Suppressor macrophage (primary cell): ENCODE results near the gene SCTR.

Experiments
- DNase-seq, 4 experiments: peaks; one replicate each; pipeline ENCODE4 v3.0.0-alpha.2; 2020 to 2022

SCTR gene

DNA sequence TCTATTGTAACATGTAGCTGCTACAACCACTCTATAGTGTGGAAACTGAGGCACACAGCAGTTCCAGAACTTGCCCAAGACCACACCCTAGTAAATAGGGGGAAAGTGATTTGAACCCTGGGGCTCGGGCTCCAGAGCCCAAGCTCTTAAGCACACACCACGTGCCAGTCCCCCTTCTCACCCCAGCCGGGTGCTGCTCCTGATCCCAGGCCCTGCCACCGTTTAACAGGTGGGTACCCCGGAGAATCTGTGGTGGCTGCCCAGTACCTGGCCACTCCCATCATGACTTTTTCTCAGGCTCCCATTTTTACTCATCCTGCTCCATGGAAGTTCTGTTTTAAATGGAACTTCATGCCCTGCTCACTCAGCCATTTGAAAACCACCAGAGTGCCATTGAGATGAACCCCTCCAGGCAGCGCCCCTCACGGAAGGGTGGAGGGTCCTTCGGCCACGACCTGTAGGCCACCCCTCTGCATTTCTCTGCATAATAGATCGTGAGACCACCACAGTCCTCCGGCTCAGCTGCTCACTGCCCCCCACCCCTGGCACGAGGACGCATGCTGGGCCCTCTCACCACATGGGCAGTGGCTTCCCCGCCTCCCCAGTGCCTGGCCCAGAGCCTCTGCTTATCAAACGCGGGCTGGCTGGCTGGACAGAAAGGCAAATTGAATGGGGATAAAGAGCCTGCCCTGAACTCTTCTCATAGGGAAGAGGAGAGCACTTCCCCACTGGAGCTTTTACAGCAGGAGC is 50.5 kb downstream of the SCTR start:
- DNase-seq: no peak

DNA sequence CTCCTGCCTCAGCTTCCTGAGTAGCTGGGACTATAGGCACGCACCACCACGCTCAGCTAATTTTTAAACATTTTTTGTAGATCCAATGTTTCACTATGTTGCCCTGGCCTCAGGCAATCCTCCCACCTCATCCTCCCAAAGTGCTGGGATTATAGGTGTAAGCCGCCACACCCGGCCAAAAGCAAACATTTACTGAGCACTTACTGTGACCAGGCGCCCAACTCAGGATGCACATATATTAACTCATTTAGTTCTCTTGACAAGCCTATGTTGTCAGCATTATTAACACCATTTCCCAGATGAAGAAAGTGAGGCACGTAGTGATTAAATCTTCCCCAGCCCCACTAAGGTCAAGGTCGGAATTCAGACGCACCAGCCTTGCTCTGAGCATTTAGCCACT is 51.5 kb downstream of the SCTR start:
- DNase-seq: no peak

DNA sequence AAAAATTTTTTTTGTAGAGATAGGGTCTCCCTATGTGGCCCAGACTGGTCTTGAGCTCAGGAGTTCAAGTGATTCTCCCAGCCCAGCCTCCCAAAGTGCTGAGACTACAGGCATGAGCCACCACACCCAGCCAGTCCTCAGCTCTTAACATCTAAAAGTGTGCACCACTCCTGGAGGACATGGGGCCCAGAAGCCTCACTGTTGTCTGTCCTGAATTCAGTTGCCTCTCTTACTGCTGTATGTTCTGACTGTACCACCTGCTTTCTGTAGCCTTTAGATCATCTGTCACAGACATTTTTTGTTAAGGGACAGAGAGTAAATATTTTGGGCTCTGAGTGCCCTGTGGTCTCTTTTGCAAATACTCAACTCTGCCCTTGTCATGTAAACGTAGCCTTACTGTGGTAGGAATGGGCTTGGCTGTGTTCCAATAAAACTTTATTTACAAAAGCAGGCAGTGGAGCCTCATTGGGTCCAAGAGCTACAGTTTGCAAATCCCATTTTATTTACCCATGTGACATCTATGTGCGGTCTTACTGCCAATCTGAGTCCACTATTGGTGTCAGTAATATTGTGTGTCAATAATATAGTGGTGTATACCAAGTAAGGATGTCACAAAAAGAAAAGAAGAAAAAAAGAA is 54.5 kb downstream of the SCTR start:
- DNase-seq: no peak

DNA sequence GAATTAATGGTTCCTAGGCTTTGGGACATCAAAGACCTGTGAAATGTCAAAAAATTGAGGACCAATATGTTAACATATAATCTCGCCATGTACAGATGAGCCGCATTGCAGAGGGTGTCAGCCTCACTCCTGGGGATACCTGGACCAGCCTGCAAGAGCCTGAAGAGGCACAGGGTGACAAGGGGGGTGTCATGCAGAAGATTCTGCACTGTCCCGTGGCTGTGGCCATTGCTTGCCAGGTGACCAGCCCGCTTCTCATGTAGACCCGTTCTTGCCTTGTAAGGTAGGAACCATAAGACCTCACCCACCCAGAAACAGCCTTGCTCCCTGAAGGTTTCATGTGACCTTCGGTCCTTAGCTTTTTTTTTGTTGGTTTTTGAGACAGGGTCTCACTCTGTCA is 55.2 kb downstream of the SCTR start:
- no peak for DNase-seq

DNA sequence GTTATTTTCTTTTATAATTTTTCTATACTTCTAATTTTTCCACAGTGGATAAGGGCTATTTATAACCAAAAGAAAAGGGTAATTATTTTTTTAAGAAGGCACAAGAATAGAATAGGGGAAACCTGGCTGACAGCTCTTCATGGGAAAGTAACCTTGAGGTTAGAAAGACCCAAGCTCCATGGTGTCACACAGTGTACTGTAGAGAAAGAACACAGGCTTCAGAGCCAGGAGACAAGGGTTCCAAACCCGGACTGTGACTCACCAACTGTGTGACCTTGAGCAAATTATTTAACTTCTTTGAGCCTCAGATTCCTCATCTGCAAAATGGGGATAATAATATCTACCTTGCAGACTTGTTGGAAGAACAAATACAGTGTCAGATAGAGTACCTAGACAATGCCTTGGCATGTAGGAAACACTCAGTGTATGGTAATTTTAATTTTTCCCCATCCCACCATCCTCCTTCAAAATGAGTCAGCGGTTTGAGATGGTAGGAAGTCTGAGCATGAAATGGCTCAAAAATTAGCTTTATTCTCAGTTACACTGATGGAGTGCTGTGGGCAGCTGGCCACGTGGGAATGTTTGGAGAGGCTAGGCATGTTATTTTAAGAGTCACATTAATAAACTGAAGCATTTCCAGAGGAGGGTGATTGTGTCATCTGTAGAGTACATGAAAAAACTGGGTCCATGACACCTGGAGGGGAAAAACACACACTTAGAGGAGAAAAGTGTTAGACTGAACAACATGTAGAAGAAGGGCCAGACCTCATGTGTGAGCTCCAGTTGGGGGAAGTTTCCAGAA is 55.9 kb downstream of the SCTR start:
- DNase-seq: no peak

DNA sequence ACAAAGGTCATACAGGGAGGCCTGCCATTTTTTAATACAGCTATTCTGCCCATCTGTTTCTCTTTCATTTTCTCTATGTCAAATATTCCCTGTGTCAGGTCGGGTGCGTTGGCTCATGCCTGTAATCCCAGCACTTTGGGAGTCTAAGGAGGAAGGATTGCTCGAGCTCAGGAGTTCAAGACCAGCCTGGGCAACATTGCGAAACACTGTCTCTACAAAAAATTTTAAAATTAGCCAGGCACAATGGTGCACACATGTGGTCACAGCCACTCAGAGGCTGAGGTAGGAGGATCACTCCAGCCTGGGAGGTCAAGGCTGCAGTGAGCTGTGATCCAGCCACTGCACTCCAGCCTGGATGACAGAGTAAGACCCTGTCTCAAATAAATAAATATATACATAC is 57.9 kb downstream of the SCTR start:
- DNase-seq: no peak

DNA sequence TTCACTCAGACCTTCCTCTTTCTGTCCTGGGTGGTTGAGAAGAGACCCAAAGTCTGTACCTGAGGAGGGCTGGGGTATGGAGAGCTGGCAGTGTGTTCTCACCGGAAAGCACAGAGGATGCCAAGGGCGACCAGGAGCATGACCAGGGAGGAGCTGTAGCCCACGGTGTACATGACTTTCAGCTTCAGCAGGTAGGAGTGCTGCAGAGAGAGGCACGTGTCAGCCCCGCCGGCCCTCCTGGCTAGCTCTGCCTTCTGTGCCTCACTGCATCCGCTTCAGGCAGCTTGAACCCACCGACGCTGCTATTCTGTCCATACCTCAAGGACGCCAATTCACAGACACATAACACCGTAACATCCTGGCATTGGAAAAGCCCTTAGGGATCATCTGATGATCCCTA is 58.6 kb downstream of the SCTR start:
- no peak for DNase-seq

DNA sequence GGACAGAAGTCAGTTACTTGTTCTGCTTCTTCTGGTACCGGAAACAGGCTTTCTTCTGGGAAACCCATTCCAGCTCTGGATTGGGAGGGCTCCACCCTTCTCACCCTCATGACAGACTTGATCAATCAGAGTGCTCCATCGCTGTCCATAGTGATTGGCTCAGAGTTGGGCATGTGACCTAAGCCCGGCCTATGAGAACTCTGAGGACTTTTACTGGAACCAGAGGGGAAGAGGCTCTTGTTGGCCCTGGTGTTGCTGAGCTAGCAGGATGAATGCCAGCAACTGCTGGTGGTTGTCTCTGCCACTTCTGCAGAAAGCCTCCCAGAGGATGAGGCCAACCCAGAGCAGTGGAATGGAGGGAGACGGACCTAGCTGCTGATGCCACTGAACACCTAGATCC is 59.3 kb downstream of the SCTR start:
- DNase-seq: peak; percentile 12 to 35 (median 32)

DNA sequence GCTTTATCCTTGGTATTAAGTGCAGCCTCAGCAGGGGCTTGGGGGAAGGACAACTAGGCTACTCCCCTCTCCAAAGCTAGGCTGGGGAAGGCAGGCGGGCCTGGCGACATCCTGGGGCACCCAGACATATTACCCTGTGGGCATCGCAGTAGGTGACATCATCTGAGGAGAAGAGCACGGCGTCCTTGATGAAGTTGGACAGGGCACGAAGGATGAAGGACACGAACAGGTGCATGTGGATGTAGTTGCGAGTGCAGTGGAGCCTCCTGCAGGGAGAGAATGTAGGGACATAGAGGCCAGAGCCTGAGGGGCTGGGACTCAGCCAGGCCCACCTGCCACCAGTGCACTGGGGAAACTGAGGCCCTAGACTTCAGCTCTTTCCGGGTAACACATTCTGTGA is 60.3 kb downstream of the SCTR start:
- no peak for DNase-seq

DNA sequence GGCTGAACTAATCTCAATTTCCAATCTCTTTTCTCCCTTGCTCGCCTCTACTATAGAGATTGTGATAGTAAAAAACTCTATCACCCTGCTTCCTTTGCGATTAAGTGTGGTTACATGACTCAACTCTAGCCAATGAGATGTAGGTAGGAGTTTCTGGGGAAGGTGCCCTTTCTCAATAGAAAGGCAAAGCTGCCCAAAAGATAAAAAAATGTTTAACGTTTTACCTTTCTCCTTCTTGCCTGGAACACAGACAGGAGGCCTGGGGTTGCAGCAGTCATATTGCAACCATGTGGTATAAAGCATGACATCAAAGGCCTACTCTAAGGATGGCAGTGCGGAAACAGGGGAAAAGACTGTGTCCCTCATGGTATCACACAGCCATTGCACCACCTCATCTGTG is 61.1 kb downstream of the SCTR start:
- DNase-seq: no peak

DNA sequence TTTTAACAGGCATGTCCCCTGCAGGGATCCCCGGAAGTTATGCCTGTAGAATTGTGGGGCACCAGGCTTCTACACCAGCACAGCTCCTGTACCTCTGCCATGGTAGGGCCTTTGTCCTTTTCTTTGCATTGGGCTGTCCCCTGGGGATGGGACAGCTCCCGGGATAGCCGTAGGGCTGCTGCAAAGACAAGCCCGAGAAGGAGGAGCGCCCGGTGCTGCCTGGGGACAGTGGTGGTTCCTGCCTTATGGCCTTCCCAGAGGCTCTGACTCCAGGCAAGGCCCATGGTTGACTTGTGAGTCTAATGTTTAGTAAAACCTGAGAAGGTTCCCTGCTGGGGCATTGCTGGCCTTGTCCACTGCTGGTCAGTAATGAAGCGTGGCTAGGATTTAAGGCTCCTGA is 61.7 kb downstream of the SCTR start:
- DNase-seq: no peak

DNA sequence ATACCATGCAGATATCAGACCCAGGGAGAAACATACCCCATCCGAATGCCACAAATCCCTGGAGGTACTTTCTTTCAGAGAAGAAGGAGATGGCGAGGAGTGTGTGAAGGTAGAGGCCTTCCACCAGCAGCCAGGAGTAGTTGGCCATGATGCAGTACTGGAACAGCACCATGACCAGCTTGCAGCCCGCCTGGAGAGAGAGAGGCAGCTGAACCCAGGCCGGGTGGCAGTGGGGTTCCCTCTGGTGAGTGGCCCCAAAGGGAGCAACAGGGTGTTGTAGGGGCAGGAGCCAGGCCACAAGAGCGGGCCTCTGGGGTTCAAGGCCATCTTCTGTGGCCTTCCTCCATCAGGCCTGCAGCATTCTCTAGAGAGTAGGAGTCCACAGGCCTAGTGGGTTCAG is 62.5 kb downstream of the SCTR start:
- DNase-seq: no peak

DNA sequence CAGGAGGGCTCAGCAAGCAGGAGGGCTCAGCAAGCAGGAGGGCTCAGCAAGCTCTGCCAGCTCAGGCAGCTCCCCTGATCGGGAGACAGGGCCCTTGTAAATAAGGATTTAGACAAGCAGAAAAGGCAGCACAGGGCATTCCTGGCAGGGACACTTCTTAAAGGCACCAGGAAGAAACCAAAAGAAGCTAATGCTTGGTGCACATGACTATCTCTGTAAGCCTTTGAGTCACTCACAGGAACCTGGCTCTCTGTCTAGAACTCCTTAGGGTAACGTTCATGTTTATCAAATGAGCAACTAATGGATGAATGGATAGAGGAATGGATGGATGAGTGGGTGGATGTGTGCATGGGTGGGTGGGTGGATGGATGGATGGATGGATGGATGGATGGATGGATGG is 64.2 kb downstream of the SCTR start:
- DNase-seq: no peak

DNA sequence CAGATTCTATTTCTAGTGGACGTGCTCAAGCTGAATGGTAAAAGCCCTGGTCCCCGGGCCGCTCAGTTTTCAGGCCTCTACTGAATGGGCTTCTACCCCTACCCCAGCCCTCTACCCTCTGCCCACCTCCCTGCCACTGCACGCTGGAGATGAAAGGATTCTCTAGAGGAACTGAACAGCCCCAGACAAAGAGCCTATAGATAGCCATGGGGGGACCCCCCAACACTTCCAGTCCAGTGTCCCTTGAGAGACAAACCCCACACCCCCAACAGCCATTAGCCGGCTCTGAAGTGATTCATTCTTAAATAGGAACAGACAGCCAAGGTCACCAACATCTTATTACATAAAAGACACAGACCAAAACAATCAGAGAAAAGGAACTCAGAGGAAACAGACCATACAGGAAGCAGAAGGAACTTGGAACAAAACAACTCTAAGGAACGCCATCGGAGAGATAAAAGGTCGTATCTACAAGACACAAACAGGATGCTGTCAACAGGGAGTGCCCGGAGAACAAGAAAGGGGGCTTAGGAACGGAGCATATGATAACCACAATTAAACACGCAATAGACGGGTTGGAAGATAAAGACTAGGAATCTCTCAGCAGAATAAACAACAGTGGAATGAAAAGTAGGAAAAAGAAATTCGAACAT is 69.1 kb downstream of the SCTR start:
- peak in 2 of 4 experiments; percentile 22 to 28 for DNase-seq

DNA sequence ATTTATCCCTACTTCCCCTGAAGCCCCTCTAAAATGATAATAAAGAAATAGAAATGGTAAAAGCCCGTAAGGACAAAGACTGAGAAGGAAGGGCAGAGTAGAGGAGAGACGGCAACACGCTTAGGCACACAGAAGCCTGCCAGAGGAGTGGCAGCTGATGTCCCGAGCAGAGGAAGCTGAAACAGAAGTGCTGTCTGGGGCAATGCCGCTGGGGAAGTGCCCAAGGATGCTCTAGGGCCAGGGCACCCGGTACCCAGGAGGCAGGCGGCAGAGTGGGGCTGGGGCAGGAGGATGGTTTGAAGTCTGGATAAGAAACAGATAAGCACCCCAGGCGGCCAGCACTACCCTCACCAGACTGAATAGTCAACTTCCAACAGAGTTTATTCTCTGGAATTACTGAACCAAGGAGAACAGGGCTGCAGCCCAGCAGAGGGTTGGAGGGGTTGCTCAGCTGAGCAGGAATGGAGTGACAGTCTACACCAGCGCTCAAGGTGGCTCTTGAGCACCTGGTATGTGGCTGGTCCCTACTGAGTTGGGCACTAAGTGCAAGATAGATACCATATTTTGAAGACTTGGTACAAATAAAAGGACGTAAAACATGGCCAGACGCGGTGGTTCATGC is 70.2 kb downstream of the SCTR start:
- DNase-seq: no peak

DNA sequence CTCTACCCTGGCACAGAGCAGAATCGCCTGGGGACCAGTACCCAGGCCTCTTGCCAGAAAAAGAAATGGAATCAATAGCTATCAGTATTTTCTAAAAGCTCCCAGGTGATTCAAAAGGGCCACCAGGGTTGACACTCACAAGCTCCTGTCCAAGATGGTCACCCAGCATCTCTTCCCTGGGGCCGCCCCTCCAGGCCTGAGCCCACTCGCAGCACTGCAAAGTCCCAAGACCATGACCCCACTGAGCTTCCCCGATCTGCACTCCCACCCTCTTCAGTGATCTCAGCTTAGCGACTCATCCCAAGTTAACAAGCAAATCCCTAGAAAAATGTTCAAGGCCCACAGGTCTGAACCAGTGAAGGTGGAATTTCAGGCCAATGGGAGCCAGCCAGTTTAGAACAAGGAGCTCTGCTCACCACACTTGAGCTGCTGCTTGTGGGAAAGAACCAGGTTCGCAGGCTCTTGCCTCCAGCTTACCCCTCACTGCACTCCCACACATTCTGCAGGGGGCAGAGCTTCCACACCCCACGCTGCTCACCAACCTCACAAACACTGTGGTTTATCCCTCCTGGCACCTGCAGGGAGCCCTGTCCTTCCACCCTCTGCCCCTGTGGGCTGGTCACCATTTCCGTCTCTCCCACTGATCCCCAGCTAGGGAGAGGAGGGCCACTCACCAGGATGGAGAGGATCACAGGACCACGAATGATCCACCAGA is 72.8 kb downstream of the SCTR start:
- DNase-seq: peak in 2 of 4 experiments; percentile 23 to 25

DNA sequence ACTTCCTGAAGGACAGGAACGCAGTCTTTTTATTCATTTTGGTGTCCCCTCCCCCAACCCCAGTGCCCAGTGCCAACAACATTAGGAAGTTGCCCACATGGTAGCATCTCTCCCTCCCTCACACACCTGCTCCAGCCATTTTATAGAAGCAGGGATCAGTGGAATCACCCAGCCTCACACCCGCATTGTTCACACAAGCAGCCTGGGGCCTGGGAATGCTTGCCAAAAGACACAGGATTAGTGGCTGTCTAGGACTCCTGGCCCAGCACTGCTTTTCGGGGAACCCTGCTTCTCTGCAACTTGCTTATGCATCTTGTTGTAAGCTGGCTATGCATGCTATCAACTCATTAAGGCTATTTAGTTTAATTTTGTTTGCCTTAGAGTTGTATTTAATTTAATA is 74.8 kb downstream of the SCTR start:
- DNase-seq: no peak

DNA sequence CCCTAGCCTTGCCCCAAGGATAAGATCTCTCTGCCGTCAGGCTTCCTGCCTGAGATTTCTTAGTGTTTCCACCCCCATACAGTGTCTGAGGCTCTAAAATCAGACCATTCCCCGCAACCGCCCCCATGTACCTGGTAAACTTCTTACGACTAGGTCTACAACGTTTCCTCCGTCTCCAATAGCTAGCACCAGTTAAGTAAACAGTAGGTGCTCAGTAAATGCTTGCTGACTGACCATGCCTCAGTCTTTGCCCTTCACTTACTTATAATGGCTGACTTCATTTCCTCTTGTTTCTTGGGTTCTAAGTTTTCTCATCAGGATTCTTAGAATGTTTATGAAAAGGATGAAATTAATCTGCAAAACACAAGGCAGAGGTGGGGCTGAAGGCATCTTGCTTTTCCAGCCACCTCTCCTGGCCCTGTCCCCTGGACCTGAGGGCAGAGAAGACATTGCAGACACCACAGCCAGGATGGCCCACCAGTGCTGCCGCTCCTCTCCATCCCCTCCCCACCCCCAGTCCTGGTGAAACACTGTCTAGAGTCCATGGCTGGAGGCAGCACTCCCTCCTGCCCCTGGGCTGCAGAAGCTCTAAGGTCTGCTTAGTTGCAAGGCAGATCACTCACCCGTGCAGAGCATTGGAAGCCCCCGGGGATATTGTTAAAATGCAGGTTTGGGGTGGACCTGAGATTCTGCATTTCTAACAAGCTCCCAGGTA is 75.7 kb downstream of the SCTR start:
- DNase-seq: no peak

DNA sequence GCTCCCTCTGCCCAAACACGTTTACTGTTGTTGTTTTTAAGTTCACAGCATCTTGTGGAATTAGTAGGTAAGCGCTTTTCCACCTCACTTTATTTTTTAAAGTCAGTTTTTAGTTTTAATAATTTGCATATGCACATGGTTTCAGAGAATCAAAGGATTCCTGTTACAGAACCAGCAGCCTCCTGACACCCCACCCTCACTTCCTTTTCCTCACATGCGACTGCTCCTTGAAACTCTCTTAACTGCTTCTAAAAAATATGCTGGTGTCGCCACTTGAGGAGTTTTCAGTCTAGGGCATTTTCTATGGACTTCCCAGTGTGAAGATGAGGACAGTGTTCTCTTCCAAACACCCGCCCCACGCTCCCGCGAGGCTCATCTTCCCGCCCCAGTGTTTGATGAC is 78.2 kb downstream of the SCTR start:
- no peak for DNase-seq

DNA sequence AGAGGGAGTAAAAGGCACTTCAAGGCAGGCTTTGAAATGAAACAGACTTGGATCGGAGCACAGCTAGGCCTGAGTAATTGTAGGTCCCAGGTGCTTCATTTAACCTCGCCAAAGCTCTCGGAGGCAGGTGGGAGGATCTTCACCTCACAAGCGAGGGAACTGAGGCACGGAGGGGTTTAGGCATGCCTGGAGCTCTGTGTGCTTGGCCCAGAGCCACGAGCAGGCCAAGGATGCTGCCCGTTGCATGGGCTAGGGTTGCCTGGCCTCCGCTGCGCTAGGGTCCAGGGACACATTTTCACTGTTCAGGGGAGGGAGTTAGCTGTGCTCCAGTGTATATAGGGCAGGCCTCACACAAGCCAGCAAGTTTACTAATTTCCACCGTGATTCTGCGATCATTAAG is 81.4 kb downstream of the SCTR start:
- DNase-seq: no peak

DNA sequence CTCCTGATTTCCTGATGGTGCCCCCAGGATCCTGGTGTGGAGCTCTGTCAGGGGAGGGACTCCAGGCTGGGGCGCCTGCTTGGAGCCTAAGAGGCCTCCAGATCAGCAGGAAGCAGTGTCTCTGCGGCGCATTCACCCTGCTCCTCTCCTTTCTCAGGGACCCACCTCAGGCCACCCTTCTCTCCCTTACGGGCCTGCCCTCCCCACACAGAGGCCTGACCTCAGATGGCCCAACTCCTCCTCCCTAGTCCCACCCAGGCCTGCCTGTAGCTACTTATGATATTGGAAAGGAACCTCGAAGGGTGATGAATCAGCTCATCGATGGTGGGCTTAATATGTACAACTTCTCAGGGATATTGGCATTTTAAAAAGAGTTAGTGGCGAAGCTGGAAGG is 82.1 kb downstream of the SCTR start:
- no peak for DNase-seq
